COLO668 (cell line): Measurements from ENCODE around the gene OR2AG1.

Source experiments
- DNase-seq: peaks from one replicate; lab custom pipeline; 2025; ENCODE audit not compliant: unreplicated experiment; lab: John Stamatoyannopoulos, UW

The OR2AG1 gene

GRCh38 chr11:6782720-6783119 lies at the start of gene OR2AG1:
TSS of gene OR2AG1 (plus strand) at chr11:6783020. CDS start at chr11:6785038, 2,018 bp downstream.
- no peak for DNase-seq

GRCh38 chr11:6733326-6734275 lies 49.2 kb upstream of the OR2AG1 start:
- no peak for DNase-seq

- DNase-seq, result no peak
Measured at GRCh38 chr11:6734616-6735015, 48.2 kb upstream of the OR2AG1 start.

GRCh38 chr11:6735306-6735705 lies 47.5 kb upstream of the OR2AG1 start:
- DNase-seq, result no peak

- no peak for DNase-seq
Measured at GRCh38 chr11:6736495-6737121, 46.2 kb upstream of the OR2AG1 start.

- peak; percentile 34 for DNase-seq
Measured at GRCh38 chr11:6737872-6738466, 44.9 kb upstream of the OR2AG1 start.

GRCh38 chr11:6738590-6738989 lies 44.2 kb upstream of the OR2AG1 start:
- no peak for DNase-seq

GRCh38 chr11:6742260-6742659 lies 40.6 kb upstream of the OR2AG1 start:
- DNase-seq, result no peak

GRCh38 chr11:6745018-6745417 lies 37.8 kb upstream of the OR2AG1 start:
- no peak for DNase-seq

- DNase-seq, result no peak
Measured at GRCh38 chr11:6745465-6746015, 37.3 kb upstream of the OR2AG1 start.

- DNase-seq, result no peak
Measured at GRCh38 chr11:6746086-6746618, 36.7 kb upstream of the OR2AG1 start.

- DNase-seq, result no peak
Measured at GRCh38 chr11:6746626-6747025, 36.2 kb upstream of the OR2AG1 start.

- DNase-seq, result no peak
Measured at GRCh38 chr11:6747097-6747668, 35.6 kb upstream of the OR2AG1 start.

- DNase-seq, result peak; percentile 5
Measured at GRCh38 chr11:6755303-6755952, 27.4 kb upstream of the OR2AG1 start.

GRCh38 chr11:6755953-6756347 lies 26.9 kb upstream of the OR2AG1 start:
- DNase-seq, result no peak

- DNase-seq, result peak; percentile 27
Measured at GRCh38 chr11:6757373-6757967, 25.4 kb upstream of the OR2AG1 start.

GRCh38 chr11:6771926-6772893 lies 10.6 kb upstream of the OR2AG1 start, which contains the start of gene OR2AG2:
TSS of gene OR2AG2 (minus strand) at chr11:6771976. CDS start at chr11:6768957, 3,019 bp downstream.
- DNase-seq, result no peak

- DNase-seq, result no peak
Measured at GRCh38 chr11:6778518-6778917, 4.3 kb upstream of the OR2AG1 start.

- DNase-seq, result no peak
Measured at GRCh38 chr11:6780829-6781228, 2.0 kb upstream of the OR2AG1 start.
